NCI-H2196 treated with DMSO at 0.1 percent for 48 hours (cell line): ENCODE measurements around the gene MRPS15.

Experiments used
- DNase-seq: peaks from one replicate; lab custom pipeline; 2025; ENCODE audit not compliant: unreplicated experiment; lab: John Stamatoyannopoulos, UW

Gene MRPS15

GRCh38 chr1:36463463-36463802 lies 751 bp downstream of the MRPS15 start:
- DNase-seq, result no peak

GRCh38 chr1:36458910-36459309 lies 5.3 kb downstream of the MRPS15 start:
- no peak for DNase-seq

GRCh38 chr1:36457691-36458090 lies 6.5 kb downstream of the MRPS15 start:
- no peak for DNase-seq

GRCh38 chr1:36456391-36456928 lies 7.7 kb downstream of the MRPS15 start:
- DNase-seq, result no peak

GRCh38 chr1:36455386-36455785 lies 8.8 kb downstream of the MRPS15 start:
- DNase-seq, result no peak

GRCh38 chr1:36453600-36454388 lies 10.4 kb downstream of the MRPS15 start:
- DNase-seq, result no peak

- no peak for DNase-seq
Observed at GRCh38 chr1:36453051-36453450, 11.1 kb downstream of the MRPS15 start.

GRCh38 chr1:36450919-36451305 lies 13.3 kb downstream of the MRPS15 start:
- DNase-seq, result no peak

- peak; percentile 96 for DNase-seq
Observed at GRCh38 chr1:36450270-36450918, 13.8 kb downstream of the MRPS15 start, which contains the start of gene OSCP1. TSS of gene OSCP1 (minus strand) at chr1:36450451. CDS start at chr1:36450369, 82 bp downstream.

GRCh38 chr1:36448530-36449056 lies 15.6 kb downstream of the MRPS15 start:
- DNase-seq, result no peak

GRCh38 chr1:36447450-36447849 lies 16.7 kb downstream of the MRPS15 start:
- no peak for DNase-seq

- no peak for DNase-seq
Observed at GRCh38 chr1:36446746-36447145, 17.4 kb downstream of the MRPS15 start.

GRCh38 chr1:36446271-36446670 lies 17.9 kb downstream of the MRPS15 start:
- DNase-seq, result no peak

- no peak for DNase-seq
Observed at GRCh38 chr1:36443297-36443696, 20.9 kb downstream of the MRPS15 start.

- DNase-seq, result no peak
Observed at GRCh38 chr1:36442337-36442736, 21.8 kb downstream of the MRPS15 start.

- DNase-seq, result no peak
Observed at GRCh38 chr1:36440646-36441045, 23.5 kb downstream of the MRPS15 start.

- DNase-seq, result no peak
Observed at GRCh38 chr1:36440044-36440443, 24.1 kb downstream of the MRPS15 start.

- no peak for DNase-seq
Observed at GRCh38 chr1:36438715-36439114, 25.5 kb downstream of the MRPS15 start.

GRCh38 chr1:36436821-36437220 lies 27.4 kb downstream of the MRPS15 start:
- no peak for DNase-seq

- no peak for DNase-seq
Observed at GRCh38 chr1:36433102-36433501, 31.1 kb downstream of the MRPS15 start.

- no peak for DNase-seq
Observed at GRCh38 chr1:36432616-36433015, 31.6 kb downstream of the MRPS15 start.

GRCh38 chr1:36425791-36426190 lies 38.4 kb downstream of the MRPS15 start:
- DNase-seq, result no peak
